Cardiac muscle cell (in vitro differentiated cells and primary cell): ENCODE results near the gene RFXAP. TPM values are rescaled to one million over a fixed set of nuclear protein-coding genes. Genes with fewer than 3 reads are reported as not detected.
A peak's percentile ranks its signal among the peaks of the same experiment; 100 is the strongest.

ENCODE experiments used
- DNase-seq, 2 donors: peaks; one replicate each; pipeline versions ENCODE4 v3.0.0 to v3.0.0-alpha.2; 2010 to 2017; ENCODE audit warnings: low read depth in 1 of 2, low spot score in 1 of 2
- H3K27ac ChIP-seq: fragments of 200-600 bp; sonication (generic); 2 replicates; pipeline ENCODE4 v1.5.1; 2016
- H3K27me3 ChIP-seq: fragments of 200-600 bp; sonication (generic); 2 replicates; pipeline ENCODE4 v1.6.0; 2016; ENCODE audit warnings: control low read depth
- H3K36me3 ChIP-seq: fragments of 200-600 bp; sonication (generic); 2 replicates; pipeline ENCODE4 v1.5.1; 2016; ENCODE audit warnings: control low read depth
- H3K4me1 ChIP-seq: fragments of 200-600 bp; sonication (generic); 2 replicates; pipeline ENCODE4 v1.8.1; 2017; ENCODE audit warnings: low read depth, mild to moderate bottlenecking, mixed run types
- H3K4me3 ChIP-seq: fragments of 200-600 bp; sonication (generic); 2 replicates; pipeline ENCODE4 v1.5.1; 2016; ENCODE audit warnings: mild to moderate bottlenecking
- H3K9me3 ChIP-seq: fragments of 200-600 bp; sonication (generic); 2 replicates; pipeline ENCODE4 v1.5.1; 2017; ENCODE audit warnings: low read depth, mild to moderate bottlenecking, control low read depth
- polyA plus RNA-seq: library from polyadenylated mRNA; unstranded; fragments of >200 nt; fragmentation: Nextera tagmentation; extraction: Ambion mirVana; gene quantifications from 2 replicates; pipeline ENCODE4 v1.2.1, GENCODE V29; 2016
- total RNA-seq: library from RNA; depleted of rRNA; stranded (reverse); fragments of >200 nt; gene quantifications from 2 replicates; pipeline ENCODE4 v1.2.3, GENCODE V29; 2016
- TF ChIP-seq, protein P1 (sequence below): IDR thresholded peaks from 2 replicates; pipeline ENCODE4 v1.5.1; 2012; ENCODE audit warnings: low read depth, mild to moderate bottlenecking, low read length

RFXAP gene
- total and polyA plus RNA-seq, 2 experiments from 2014 or later: 10.5 TPM

DNA sequence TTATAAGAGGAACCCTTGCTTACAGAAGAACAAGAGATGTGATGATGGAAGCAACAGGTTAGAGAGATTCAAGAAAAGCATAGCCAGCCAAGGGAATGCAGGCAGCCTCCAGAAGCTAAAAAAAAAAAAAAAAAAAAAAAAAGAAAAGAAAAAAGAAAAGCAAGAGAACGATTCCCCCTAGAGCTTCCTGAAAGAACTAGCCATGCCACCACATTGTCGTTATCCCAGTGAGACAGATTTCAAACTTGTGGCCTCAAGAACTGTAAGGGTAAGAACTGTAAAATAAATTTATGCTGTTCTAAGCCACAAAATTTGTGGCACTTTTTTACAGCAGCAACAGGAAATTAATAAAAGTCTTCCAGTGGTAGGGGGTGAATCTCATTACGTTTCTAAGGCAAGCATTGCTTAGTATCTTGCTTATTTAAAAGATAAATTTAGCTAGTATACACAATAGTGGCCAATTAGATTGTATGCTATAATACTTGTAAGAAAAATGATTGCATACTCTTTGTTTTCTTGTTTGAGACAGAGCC lies 21.8 kb downstream of the RFXAP start:
- DNase-seq: no peak
- TF ChIP-seq, protein P1, sequence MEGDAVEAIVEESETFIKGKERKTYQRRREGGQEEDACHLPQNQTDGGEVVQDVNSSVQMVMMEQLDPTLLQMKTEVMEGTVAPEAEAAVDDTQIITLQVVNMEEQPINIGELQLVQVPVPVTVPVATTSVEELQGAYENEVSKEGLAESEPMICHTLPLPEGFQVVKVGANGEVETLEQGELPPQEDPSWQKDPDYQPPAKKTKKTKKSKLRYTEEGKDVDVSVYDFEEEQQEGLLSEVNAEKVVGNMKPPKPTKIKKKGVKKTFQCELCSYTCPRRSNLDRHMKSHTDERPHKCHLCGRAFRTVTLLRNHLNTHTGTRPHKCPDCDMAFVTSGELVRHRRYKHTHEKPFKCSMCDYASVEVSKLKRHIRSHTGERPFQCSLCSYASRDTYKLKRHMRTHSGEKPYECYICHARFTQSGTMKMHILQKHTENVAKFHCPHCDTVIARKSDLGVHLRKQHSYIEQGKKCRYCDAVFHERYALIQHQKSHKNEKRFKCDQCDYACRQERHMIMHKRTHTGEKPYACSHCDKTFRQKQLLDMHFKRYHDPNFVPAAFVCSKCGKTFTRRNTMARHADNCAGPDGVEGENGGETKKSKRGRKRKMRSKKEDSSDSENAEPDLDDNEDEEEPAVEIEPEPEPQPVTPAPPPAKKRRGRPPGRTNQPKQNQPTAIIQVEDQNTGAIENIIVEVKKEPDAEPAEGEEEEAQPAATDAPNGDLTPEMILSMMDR: no peak
- H3K4me3 ChIP-seq: no peak overlapping the region

DNA sequence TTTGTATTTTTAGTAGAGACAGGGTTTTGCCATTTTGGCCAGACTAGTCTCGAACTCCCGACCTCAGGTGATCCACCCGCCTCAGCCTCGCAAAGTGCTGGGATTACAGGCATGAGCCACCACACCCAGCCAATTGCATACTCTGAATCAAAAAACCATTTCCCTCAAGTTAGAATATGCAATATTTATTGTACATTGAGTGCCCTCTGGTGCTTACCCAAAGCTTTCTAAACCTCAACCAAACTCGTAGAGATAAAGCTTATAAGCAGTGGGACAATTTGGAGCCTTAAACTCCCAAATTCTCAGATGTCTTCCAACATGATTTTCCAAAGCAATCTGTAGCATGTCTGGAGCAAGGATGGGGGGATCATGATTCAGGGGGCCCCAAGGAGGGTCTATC lies 22.4 kb downstream of the RFXAP start:
- Histone ChIP-seq H3K4me3 (no peak overlapping the region), H3K27me3 (no peaks in the 10 kb centered on the region), H3K9me3 (no peaks in the 10 kb centered on the region), H3K27ac (no peak overlapping the region), H3K36me3 (peaks cover 12% of the 10 kb centered on the region), H3K4me1 (no peaks in the 10 kb centered on the region)
- DNase-seq: peak in 1 of 2 donors; percentile 17
- TF ChIP-seq, protein P1: no peak

More for the DNA sequence above, 21.8 kb downstream of the RFXAP start:
- Histone ChIP-seq H3K4me1 (no peaks in the 10 kb centered on the region), H3K36me3 (peaks cover 12% of the 10 kb centered on the region), H3K9me3 (no peaks in the 10 kb centered on the region), H3K27me3 (no peaks in the 10 kb centered on the region), H3K27ac (no peak overlapping the region)

DNA sequence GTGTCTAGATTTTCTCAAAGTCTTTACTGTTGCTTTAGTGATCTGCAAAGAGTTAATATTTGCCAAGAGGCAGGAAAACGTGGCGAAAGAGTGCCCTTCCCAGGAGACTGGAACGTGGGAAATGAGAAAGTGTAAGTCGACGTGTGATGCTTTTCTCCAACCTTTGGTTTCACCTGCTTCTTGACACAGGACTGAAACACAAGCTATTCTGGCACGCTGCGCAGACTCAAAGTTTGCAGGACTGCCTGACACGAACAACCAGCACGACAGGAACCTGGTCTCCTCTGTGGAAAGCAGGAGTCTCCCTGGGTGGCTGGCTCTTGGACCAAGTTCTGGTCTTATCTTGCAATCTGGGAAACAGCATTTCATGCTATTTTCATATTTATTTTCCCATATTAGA lies 28.6 kb downstream of the RFXAP start:
- Histone ChIP-seq H3K27me3 (no peaks in the 10 kb centered on the region), H3K27ac (peak overlapping the region; percentile 27), H3K36me3 (peaks cover 29% of the 10 kb centered on the region), H3K9me3 (no peaks in the 10 kb centered on the region), H3K4me1 (no peaks in the 10 kb centered on the region), H3K4me3 (no peak overlapping the region)
- DNase-seq: no peak
- TF ChIP-seq, protein P1: no peak

GRCh38 chr13:36848199-36848982 lies 29.4 kb downstream of the RFXAP start:
- no peaks in the 10 kb centered on the region for H3K4me1 ChIP-seq
- H3K27me3 ChIP-seq: no peaks in the 10 kb centered on the region
- peak overlapping the region; percentile 34 for H3K27ac ChIP-seq
- H3K9me3 ChIP-seq: no peaks in the 10 kb centered on the region
- no peak overlapping the region for H3K4me3 ChIP-seq
- peak in 1 of 2 donors; percentile 16 for DNase-seq
- peaks cover 32% of the 10 kb centered on the region for H3K36me3 ChIP-seq
- TF ChIP-seq, protein P1: no peak

DNA sequence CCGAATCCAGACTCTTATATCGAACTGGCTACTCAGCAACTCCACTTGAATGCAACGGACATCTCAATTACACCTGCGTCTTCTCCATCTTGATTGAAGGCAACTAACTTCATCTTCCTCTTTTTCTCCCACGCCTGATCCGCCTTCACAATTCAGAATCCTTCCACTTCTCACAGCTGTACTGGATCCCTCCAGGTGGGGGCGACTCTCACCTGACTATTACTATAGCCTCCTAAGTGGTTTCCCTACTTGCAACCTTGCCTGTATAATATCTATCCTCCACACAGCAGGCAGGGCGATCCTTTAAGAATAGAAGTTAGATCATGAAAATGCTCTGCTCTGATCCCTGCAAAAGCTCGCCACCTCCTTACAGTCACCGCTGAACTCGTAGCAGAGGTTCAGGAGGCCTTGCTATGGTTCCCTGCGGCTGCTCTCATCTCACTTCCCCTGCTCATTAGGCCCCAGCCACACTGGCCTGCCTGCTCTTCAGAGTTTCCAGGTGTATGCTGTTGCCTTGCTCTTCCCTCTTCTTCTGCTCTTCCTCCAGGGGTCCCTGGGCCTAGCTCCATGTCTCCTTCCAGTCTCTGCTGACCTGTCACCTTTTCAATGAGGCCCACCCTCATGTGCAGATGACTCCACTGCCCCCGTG lies 31.9 kb downstream of the RFXAP start:
- Histone ChIP-seq H3K27ac (no peak overlapping the region), H3K36me3 (peaks cover 33% of the 10 kb centered on the region), H3K4me1 (no peaks in the 10 kb centered on the region), H3K27me3 (no peaks in the 10 kb centered on the region), H3K9me3 (no peaks in the 10 kb centered on the region), H3K4me3 (no peak overlapping the region)
- peak; percentile 5 to 30 for DNase-seq
- TF ChIP-seq, protein P1: peak; percentile 27
